Smooth muscle cell (in vitro differentiated cells): ENCODE data around the gene IL31. TPM values are rescaled to one million over a fixed set of nuclear protein-coding genes. Genes with fewer than 3 reads are reported as not detected.

Source experiments
- DNase-seq: peaks from one replicate; lab custom pipeline; 2025; ENCODE audit not compliant: unreplicated experiment; lab: John Stamatoyannopoulos, UW
- H2AFZ ChIP-seq: fragments of 200-600 bp; sonication (generic); 2 replicates; pipeline ENCODE4 v1.6.0; 2016; ENCODE audit warnings: antibody characterized with exemption, low read depth, mild to moderate bottlenecking
- H3F3A ChIP-seq: fragments of 200-600 bp; sonication (generic); 2 replicates; pipeline ENCODE4 v1.6.0; 2017; ENCODE audit warnings: antibody characterized with exemption, low read depth
- H3K27ac ChIP-seq: fragments of 200-600 bp; sonication (generic); 2 replicates; pipeline ENCODE4 v1.5.1; 2016; ENCODE audit warnings: low read depth, mild to moderate bottlenecking
- H3K27me3 ChIP-seq: fragments of 200-600 bp; sonication (generic); 2 replicates; pipeline ENCODE4 v1.6.1; 2016; ENCODE audit warnings: low read depth, mild to moderate bottlenecking
- H3K36me3 ChIP-seq: fragments of 200-600 bp; sonication (generic); 2 replicates; pipeline ENCODE4 v1.5.1; 2016; ENCODE audit warnings: low read depth
- H3K4me1 ChIP-seq: fragments of 200-600 bp; sonication (generic); 2 replicates; pipeline ENCODE4 v1.5.1; 2016; ENCODE audit warnings: low read depth
- H3K4me2 ChIP-seq: fragments of 200-600 bp; sonication (generic); 2 replicates; pipeline ENCODE4 v1.6.0; 2016; ENCODE audit warnings: mild to moderate bottlenecking
- H3K4me3 ChIP-seq: fragments of 200-600 bp; sonication (generic); 2 replicates; pipeline ENCODE4 v1.5.1; 2016; ENCODE audit warnings: mild to moderate bottlenecking
- H3K79me2 ChIP-seq: fragments of 200-600 bp; sonication (generic); 2 replicates; pipeline ENCODE4 v1.6.0; 2016; ENCODE audit warnings: low read depth, mild to moderate bottlenecking
- H3K9ac ChIP-seq: fragments of 200-600 bp; sonication (generic); 2 replicates; pipeline ENCODE4 v1.6.0; 2016; ENCODE audit warnings: low read depth
- H3K9me3 ChIP-seq: fragments of 200-600 bp; sonication (generic); replicated peaks from 2 replicates; pipeline ENCODE4 v1.5.1; 2016; ENCODE audit warnings: low read depth
- H4K20me1 ChIP-seq: fragments of 200-600 bp; sonication (generic); 2 replicates; pipeline ENCODE4 v1.6.0; 2016; ENCODE audit warnings: low read depth
- WGBS: methylation state at CpG from one replicate; pipeline ENCODE4 v1.1.7; 2016; ENCODE audit warnings: low lambda C conversion rate; 5-methylcytosine and 5-hydroxymethylcytosine counted together
- polyA plus RNA-seq: library from polyadenylated mRNA; unstranded; fragments of >200 nt; fragmentation: Nextera tagmentation; extraction: Ambion mirVana; gene quantifications from 2 replicates; pipeline ENCODE4 v1.2.1, GENCODE V29; 2016
- total RNA-seq: library from RNA; depleted of rRNA; stranded (reverse); fragments of >200 nt; gene quantifications from 2 replicates; pipeline ENCODE4 v1.2.3, GENCODE V29; 2014
- TF ChIP-seq, protein P1 (sequence below): fragments of 200-600 bp; sonication (generic); IDR thresholded peaks from 2 replicates; pipeline ENCODE4 v1.5.1; 2017; ENCODE audit warnings: borderline replicate concordance, mild to moderate bottlenecking, antibody characterized with exemption; ENCODE audit not compliant: insufficient read depth, poor library complexity, severe bottlenecking

Gene IL31
- total and polyA plus RNA-seq, 2 experiments from 2014 or later: not detected

GRCh38 chr12:122208073-122208820 is 34.2 kb upstream of the IL31 start:
- H3K4me2 ChIP-seq: no peak overlapping the region
- DNase-seq: no peak
- H3K9ac ChIP-seq: no peak overlapping the region
- H3K27me3 ChIP-seq: peaks cover 33% of the 10 kb centered on the region
- no peak overlapping the region for H2AFZ ChIP-seq
- H3K4me3 ChIP-seq: no peak overlapping the region
- H3K79me2 ChIP-seq: no peaks in the 10 kb centered on the region
- no peaks in the 10 kb centered on the region for H3K4me1 ChIP-seq
- no peak overlapping the region for H3K27ac ChIP-seq
- H3K9me3 ChIP-seq: no peaks in the 10 kb centered on the region
- peaks cover 19% of the 10 kb centered on the region for H4K20me1 ChIP-seq
- H3K36me3 ChIP-seq: peaks cover 9% of the 10 kb centered on the region
- WGBS: 96% methylated on average over 18 of the region's 18 CpGs
- TF ChIP-seq, protein P1, sequence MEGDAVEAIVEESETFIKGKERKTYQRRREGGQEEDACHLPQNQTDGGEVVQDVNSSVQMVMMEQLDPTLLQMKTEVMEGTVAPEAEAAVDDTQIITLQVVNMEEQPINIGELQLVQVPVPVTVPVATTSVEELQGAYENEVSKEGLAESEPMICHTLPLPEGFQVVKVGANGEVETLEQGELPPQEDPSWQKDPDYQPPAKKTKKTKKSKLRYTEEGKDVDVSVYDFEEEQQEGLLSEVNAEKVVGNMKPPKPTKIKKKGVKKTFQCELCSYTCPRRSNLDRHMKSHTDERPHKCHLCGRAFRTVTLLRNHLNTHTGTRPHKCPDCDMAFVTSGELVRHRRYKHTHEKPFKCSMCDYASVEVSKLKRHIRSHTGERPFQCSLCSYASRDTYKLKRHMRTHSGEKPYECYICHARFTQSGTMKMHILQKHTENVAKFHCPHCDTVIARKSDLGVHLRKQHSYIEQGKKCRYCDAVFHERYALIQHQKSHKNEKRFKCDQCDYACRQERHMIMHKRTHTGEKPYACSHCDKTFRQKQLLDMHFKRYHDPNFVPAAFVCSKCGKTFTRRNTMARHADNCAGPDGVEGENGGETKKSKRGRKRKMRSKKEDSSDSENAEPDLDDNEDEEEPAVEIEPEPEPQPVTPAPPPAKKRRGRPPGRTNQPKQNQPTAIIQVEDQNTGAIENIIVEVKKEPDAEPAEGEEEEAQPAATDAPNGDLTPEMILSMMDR: no peak
- no peaks in the 10 kb centered on the region for H3F3A ChIP-seq

DNA sequence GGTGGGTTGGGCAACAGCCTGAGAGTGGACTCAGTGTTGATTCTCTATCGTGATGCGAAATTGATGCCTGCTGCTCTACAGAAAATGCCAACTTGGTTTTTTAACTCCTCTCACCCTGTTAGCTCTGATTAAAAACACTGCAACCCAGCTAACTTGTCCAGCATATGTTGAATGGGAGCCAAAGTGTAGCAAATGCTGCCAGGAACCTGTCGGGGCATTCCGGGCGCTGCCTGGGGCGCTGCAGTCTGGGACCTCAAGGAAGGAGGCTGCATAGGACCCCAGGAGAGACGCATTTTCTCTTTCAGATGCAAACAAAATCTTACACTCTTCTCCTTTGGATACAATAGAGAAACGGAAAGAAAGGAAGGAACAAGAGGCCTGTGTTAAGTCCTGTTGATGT is 33.4 kb upstream of the IL31 start:
- 96% methylated on average over 8 of the region's 8 CpGs for WGBS

DNA sequence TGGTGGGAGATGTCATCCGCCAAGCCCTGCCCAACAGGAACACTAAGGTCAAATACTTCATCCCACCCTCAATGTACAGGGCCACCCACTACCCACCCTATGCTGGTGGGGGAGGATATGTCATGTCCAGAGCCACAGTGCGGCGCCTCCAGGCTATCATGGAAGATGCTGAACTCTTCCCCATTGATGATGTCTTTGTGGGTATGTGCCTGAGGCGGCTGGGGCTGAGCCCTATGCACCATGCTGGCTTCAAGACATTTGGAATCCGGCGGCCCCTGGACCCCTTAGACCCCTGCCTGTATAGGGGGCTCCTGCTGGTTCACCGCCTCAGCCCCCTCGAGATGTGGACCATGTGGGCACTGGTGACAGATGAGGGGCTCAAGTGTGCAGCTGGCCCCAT is 33.0 kb upstream of the IL31 start:
- Histone ChIP-seq H3F3A (no peaks in the 10 kb centered on the region), H3K9ac (no peak overlapping the region), H3K4me1 (no peaks in the 10 kb centered on the region), H3K79me2 (no peaks in the 10 kb centered on the region), H3K4me3 (no peak overlapping the region), H3K4me2 (no peak overlapping the region), H3K27ac (no peak overlapping the region), H4K20me1 (peaks cover 19% of the 10 kb centered on the region), H3K27me3 (peaks cover 42% of the 10 kb centered on the region), H2AFZ (no peak overlapping the region), H3K36me3 (peaks cover 9% of the 10 kb centered on the region), H3K9me3 (no peaks in the 10 kb centered on the region)
- TF ChIP-seq, protein P1: no peak
- DNase-seq: no peak
- WGBS: 82% methylated on average over 8 of the region's 8 CpGs

More for the DNA sequence above, 33.4 kb upstream of the IL31 start:
- DNase-seq: no peak
- TF ChIP-seq, protein P1: no peak
- Histone ChIP-seq H3K27me3 (peaks cover 40% of the 10 kb centered on the region), H3F3A (no peaks in the 10 kb centered on the region), H3K9me3 (no peaks in the 10 kb centered on the region), H3K79me2 (no peaks in the 10 kb centered on the region), H3K9ac (no peak overlapping the region), H3K27ac (no peak overlapping the region), H3K4me1 (no peaks in the 10 kb centered on the region), H2AFZ (no peak overlapping the region), H3K4me2 (no peak overlapping the region), H3K36me3 (peaks cover 9% of the 10 kb centered on the region), H4K20me1 (peaks cover 19% of the 10 kb centered on the region), H3K4me3 (no peak overlapping the region)
